HUES48 (cell line): ENCODE results near the gene ATP2A3.

Source experiments
- H3K27ac ChIP-seq: one replicate; pipeline ENCODE4 v1.7.0; 2013; ENCODE audit warnings: low read depth, low read length, inconsistent platforms
- H3K27me3 ChIP-seq: 2 replicates; pipeline ENCODE4 v1.6.1; 2013; ENCODE audit warnings: mild to moderate bottlenecking, low read length; ENCODE audit not compliant: control insufficient read depth, insufficient read depth
- H3K36me3 ChIP-seq: 2 replicates; pipeline ENCODE4 v1.6.1; 2013; ENCODE audit warnings: low read length; ENCODE audit not compliant: control insufficient read depth, insufficient read depth
- H3K4me1 ChIP-seq: 2 replicates; pipeline ENCODE4 v1.6.1; 2013; ENCODE audit warnings: mild to moderate bottlenecking, low read length; ENCODE audit not compliant: control insufficient read depth, insufficient read depth
- H3K4me3 ChIP-seq: 2 replicates; pipeline ENCODE4 v1.5.1; 2013; ENCODE audit warnings: mild to moderate bottlenecking, low read depth, low read length
- H3K9ac ChIP-seq: 2 replicates; pipeline ENCODE4 v1.6.1; 2013; ENCODE audit warnings: mild to moderate bottlenecking, low read depth, low read length, moderate library complexity
- H3K9me3 ChIP-seq: 2 replicates; pipeline ENCODE4 v1.6.1; 2013; ENCODE audit warnings: low read length; ENCODE audit not compliant: control insufficient read depth, insufficient read depth

ATP2A3 gene

DNA sequence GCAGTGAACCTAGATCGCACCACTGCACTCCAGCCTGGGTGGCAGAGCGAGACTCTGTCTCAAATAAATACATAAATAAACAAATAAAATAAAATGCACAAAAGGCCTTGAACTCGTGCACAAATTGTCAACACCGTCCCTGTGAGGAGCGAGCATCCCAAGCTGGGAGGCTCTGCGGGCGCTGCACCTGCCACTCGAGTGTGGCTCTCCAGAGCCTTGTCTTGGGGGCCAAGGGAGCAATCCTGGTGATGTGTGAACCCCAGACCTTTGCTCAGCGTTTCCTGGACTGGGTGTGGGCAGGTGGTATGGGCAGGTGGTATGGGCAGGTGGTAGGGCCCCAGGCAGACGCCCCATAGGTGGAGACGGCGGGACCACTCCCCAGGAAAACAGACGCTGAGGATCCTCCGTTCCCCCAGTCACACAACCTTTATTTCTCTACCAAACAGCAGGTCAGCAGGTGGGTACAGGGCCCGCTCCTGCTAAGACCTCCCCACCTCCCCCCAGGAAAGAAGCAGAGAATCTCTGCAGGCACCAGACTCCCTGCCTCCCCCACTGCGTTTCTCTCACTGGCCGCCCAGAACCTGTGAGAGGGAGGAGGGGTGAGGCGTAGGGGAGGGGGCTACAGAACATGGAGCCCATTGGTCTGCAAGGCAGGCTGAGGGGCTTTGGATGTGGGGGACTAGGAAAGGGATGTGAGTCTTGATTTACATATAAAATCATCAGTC, 40.6 kb downstream of the ATP2A3 start:
- H3K36me3 ChIP-seq: 0 out of 2 replicates have a peak, but pooled peaks cover 3% of the 10 kb centered on the region

DNA sequence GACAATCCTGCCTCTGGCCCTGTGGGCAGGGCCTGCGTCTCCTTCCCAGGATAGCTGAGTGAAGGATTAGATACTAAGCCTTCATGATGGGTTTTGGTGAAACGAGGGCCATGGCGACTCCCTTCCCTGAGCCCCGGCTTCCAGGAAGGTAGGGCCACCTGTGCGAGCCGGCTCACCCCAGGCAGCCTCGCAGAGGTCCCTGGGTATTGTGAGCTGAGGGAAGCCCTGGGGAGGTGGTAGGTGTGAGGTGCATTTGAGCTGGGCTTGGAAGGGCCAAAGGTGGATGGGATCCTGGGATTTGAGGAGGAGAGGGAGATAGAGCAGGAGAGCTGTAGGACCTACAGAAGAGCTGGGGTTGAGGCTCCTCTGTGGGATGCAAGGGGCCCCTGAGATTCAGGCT, 41.5 kb downstream of the ATP2A3 start:
- H3K4me1 ChIP-seq: no peaks in the 10 kb centered on the region
- H3K4me3 ChIP-seq: no peak overlapping the region
- no peak overlapping the region for H3K27ac ChIP-seq
- H3K36me3 ChIP-seq: no peaks in the 10 kb centered on the region
- H3K9ac ChIP-seq: no peak overlapping the region
- H3K27me3 ChIP-seq: no peaks in the 10 kb centered on the region
- no peaks in the 10 kb centered on the region for H3K9me3 ChIP-seq

More for the DNA sequence above, 40.6 kb downstream of the ATP2A3 start:
- Histone ChIP-seq H3K27ac (no peak overlapping the region), H3K4me1 (no peaks in the 10 kb centered on the region), H3K9ac (no peak overlapping the region), H3K9me3 (no peaks in the 10 kb centered on the region), H3K27me3 (no peaks in the 10 kb centered on the region), H3K4me3 (no peak overlapping the region)

DNA sequence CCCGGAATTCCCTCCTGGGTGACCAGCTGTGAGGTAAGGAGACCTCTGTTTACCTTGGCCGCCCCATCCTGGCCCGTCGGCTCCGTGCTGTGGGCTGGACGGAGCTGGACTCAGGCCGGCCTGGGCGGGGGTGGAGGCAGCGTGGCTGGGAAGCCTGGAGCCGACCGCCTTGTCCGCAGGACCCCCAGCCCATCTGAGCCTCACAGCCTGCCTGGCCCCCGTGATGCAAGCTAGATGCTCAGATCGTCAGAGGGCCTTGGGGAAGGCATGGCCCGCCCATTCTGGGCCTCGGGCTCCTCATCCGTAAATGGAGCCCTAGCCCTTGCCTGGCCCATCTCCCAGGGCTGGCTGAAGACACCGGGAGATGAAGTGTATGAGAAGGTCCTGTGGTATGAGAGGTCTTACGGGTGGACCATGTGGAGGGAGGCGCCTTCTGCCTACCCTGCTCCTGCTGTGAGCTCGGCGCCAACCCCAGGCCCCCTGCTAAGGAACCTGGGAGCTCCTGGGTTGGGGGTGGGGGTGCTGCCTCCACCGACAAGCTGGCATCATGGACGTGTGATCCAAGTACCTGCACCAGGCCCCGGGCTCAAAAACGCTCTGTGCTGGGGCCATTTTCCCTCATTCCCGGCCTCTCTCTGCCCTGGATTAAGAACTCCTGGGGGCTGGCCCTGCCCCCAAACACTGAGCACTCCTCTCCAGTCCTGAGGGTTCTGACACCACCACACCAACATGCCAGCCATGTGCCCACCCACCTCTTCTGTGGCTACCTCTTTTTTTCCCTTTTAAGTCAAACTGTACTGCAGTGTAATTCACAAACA, 42.5 kb downstream of the ATP2A3 start:
- no peaks in the 10 kb centered on the region for H3K9me3 ChIP-seq
- H3K27ac ChIP-seq: no peak overlapping the region
- no peaks in the 10 kb centered on the region for H3K4me1 ChIP-seq
- no peak overlapping the region for H3K4me3 ChIP-seq
- H3K27me3 ChIP-seq: no peaks in the 10 kb centered on the region
- no peak overlapping the region for H3K9ac ChIP-seq
- no peaks in the 10 kb centered on the region for H3K36me3 ChIP-seq

GRCh38 chr17:3921006-3921405, 43.2 kb downstream of the ATP2A3 start:
- Histone ChIP-seq H3K9ac (no peak overlapping the region), H3K27ac (no peak overlapping the region), H3K9me3 (no peaks in the 10 kb centered on the region), H3K4me1 (no peaks in the 10 kb centered on the region), H3K27me3 (no peaks in the 10 kb centered on the region), H3K36me3 (no peaks in the 10 kb centered on the region), H3K4me3 (no peak overlapping the region)

GRCh38 chr17:3919123-3919624, 45.1 kb downstream of the ATP2A3 start:
- no peak overlapping the region for H3K27ac ChIP-seq
- H3K9ac ChIP-seq: no peak overlapping the region
- no peak overlapping the region for H3K4me3 ChIP-seq
- no peaks in the 10 kb centered on the region for H3K4me1 ChIP-seq
- H3K9me3 ChIP-seq: no peaks in the 10 kb centered on the region
- H3K27me3 ChIP-seq: no peaks in the 10 kb centered on the region
- H3K36me3 ChIP-seq: no peaks in the 10 kb centered on the region

GRCh38 chr17:3918372-3919122, 45.7 kb downstream of the ATP2A3 start:
- no peak overlapping the region for H3K9ac ChIP-seq
- no peaks in the 10 kb centered on the region for H3K36me3 ChIP-seq
- H3K9me3 ChIP-seq: no peaks in the 10 kb centered on the region
- no peaks in the 10 kb centered on the region for H3K27me3 ChIP-seq
- no peak overlapping the region for H3K4me3 ChIP-seq
- H3K4me1 ChIP-seq: no peaks in the 10 kb centered on the region
- H3K27ac ChIP-seq: no peak overlapping the region

- H3K4me3 ChIP-seq: no peak overlapping the region
- no peaks in the 10 kb centered on the region for H3K36me3 ChIP-seq
- H3K9ac ChIP-seq: no peak overlapping the region
- no peak overlapping the region for H3K27ac ChIP-seq
- no peaks in the 10 kb centered on the region for H3K9me3 ChIP-seq
- no peaks in the 10 kb centered on the region for H3K27me3 ChIP-seq
- H3K4me1 ChIP-seq: no peaks in the 10 kb centered on the region
Measured at GRCh38 chr17:3917391-3917931, 46.8 kb downstream of the ATP2A3 start.

- Histone ChIP-seq H3K9me3 (no peaks in the 10 kb centered on the region), H3K27me3 (no peaks in the 10 kb centered on the region), H3K27ac (no peak overlapping the region), H3K36me3 (no peaks in the 10 kb centered on the region), H3K4me1 (no peaks in the 10 kb centered on the region), H3K9ac (no peak overlapping the region), H3K4me3 (no peak overlapping the region)
Measured at GRCh38 chr17:3916825-3917224, 47.4 kb downstream of the ATP2A3 start.

DNA sequence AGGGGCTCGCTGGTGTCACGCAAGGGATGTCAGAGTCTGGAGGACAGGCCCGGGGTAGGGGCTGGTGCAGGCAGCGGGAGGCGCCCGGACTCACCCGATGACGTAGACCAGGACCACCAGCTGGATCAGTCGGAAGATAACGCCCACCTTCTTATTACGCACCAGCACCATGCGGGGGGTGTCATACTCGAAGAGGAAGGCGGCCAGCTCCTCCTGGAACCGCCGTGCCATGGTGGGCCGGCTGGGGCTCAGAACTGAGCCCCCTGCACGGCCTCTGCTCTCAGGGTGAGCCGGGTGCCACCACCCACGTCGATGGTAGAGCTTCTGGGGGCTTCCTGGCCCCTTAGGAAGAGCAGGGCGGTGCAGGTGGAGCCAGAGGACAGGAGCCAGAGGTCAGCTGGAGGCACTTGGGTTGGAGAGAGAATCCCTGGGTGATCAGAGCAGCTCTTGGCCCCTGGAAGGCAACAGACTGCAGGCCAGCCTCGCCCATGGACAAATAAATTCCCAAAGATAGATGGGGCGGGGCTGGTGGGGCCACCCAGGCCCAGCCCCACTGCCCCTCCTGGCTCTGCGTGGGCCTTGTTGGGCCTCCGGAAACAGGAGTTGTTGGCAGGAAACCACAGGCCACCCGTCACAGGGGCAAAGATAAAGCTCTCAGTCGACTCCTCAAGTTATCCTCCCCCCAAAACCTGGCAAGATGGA, 48.1 kb downstream of the ATP2A3 start, which contains the start of gene P2RX1:
Gene P2RX1, minus strand, starts transcription at position 471 of the 702 bp plus-strand sequence. Its CDS starts 240 bp downstream, at position 231.
- no peaks in the 10 kb centered on the region for H3K4me1 ChIP-seq
- H3K36me3 ChIP-seq: no peaks in the 10 kb centered on the region
- no peak within 1 kb of the TSS for H3K27ac ChIP-seq
- no peaks in the 10 kb centered on the region for H3K27me3 ChIP-seq
- no peak within 1 kb of the TSS for H3K4me3 ChIP-seq
- H3K9me3 ChIP-seq: no peaks in the 10 kb centered on the region
- H3K9ac ChIP-seq: no peak within 1 kb of the TSS

- no peak overlapping the region for H3K9ac ChIP-seq
- H3K36me3 ChIP-seq: no peaks in the 10 kb centered on the region
- H3K9me3 ChIP-seq: no peaks in the 10 kb centered on the region
- no peak overlapping the region for H3K27ac ChIP-seq
- no peak overlapping the region for H3K4me3 ChIP-seq
- no peaks in the 10 kb centered on the region for H3K4me1 ChIP-seq
- no peaks in the 10 kb centered on the region for H3K27me3 ChIP-seq
Measured at GRCh38 chr17:3915581-3915994, 48.6 kb downstream of the ATP2A3 start.
